Kidney capillary endothelial cell (primary cell): ENCODE results near the gene EPHA7.

ENCODE experiments used
- DNase-seq: peaks from one replicate; pipeline ENCODE4 v3.0.0-alpha.2; 2018; ENCODE audit warnings: low spot score

The EPHA7 gene

GRCh38 chr6:93419304-93420162 lies at the start of gene EPHA7:
Gene EPHA7 (minus strand): TSS chr6:93419559. CDS start chr6:93419341, 218 bp downstream.
- peak; percentile 94 for DNase-seq

GRCh38 chr6:93468291-93468690 lies 48.9 kb upstream of the EPHA7 start:
- no peak for DNase-seq

- no peak for DNase-seq
Observed at GRCh38 chr6:93454533-93454932, 35.2 kb upstream of the EPHA7 start.

GRCh38 chr6:93453956-93454355 lies 34.6 kb upstream of the EPHA7 start:
- DNase-seq: no peak

- DNase-seq: no peak
Observed at GRCh38 chr6:93447874-93448273, 28.5 kb upstream of the EPHA7 start.

- no peak for DNase-seq
Observed at GRCh38 chr6:93437491-93437890, 18.1 kb upstream of the EPHA7 start.

GRCh38 chr6:93433592-93433991 lies 14.2 kb upstream of the EPHA7 start:
- DNase-seq: no peak

- DNase-seq: peak; percentile 25
Observed at GRCh38 chr6:93424303-93425064, 5.1 kb upstream of the EPHA7 start.

- peak; percentile 64 for DNase-seq
Observed at GRCh38 chr6:93423542-93423941, 4.2 kb upstream of the EPHA7 start.

GRCh38 chr6:93420163-93420795 lies 920 bp upstream of the EPHA7 start:
- peak; percentile 20 for DNase-seq

GRCh38 chr6:93418408-93419303 lies 703 bp downstream of the EPHA7 start:
- peak; percentile 46 for DNase-seq

- DNase-seq: peak; percentile 3
Observed at GRCh38 chr6:93418033-93418407, 1.3 kb downstream of the EPHA7 start.

- DNase-seq: peak; percentile 32
Observed at GRCh38 chr6:93417421-93418013, 1.8 kb downstream of the EPHA7 start.

GRCh38 chr6:93416571-93417420 lies 2.6 kb downstream of the EPHA7 start:
- peak; percentile 40 for DNase-seq

GRCh38 chr6:93413190-93413589 lies 6.2 kb downstream of the EPHA7 start:
- DNase-seq: no peak

GRCh38 chr6:93412452-93412851 lies 6.9 kb downstream of the EPHA7 start:
- no peak for DNase-seq

GRCh38 chr6:93407186-93407585 lies 12.2 kb downstream of the EPHA7 start:
- peak; percentile 75 for DNase-seq

- no peak for DNase-seq
Observed at GRCh38 chr6:93403390-93403789, 16.0 kb downstream of the EPHA7 start.

- no peak for DNase-seq
Observed at GRCh38 chr6:93398723-93399122, 20.6 kb downstream of the EPHA7 start.

GRCh38 chr6:93394471-93394870 lies 24.9 kb downstream of the EPHA7 start:
- no peak for DNase-seq
